ENCODE data around the gene AOPEP.

AOPEP gene

DNA sequence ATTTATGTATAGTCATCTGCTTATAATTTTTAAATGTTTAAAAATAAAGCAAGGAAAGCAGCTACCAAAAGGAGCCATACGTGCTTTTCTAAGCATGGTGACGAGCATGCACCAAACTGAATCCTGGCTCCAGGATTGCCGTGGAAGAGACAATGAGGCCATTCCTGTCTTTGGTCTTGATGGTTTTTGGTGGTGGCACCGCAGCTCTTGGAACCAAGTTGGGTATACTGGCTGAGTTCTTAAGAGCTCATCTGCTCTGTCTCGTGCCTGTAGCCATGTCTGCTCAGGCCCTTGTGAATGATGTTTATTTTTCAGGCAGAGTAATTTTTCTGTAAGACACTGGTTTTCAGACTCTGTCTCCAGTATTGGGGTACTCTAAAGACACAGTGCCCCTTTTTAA, 345.0 kb downstream of the AOPEP start:
- Histone ChIP-seq H3K9me3 (ENCODE audit: low read length) (no peaks in the 10 kb centered on the region), H4K20me1 (ENCODE audit: insufficient read depth, low read length) (no peaks in the 10 kb centered on the region), H3K9ac (ENCODE audit: low read length) (no peak overlapping the region), H3K4me2 (ENCODE audit: low read length) (no peak overlapping the region), H3K27me3 (ENCODE audit: insufficient read depth, low read length) (no peaks in the 10 kb centered on the region), H3K36me3 (ENCODE audit: insufficient read depth, low read length) (peaks cover 11% of the 10 kb centered on the region), H3K9me2 (ENCODE audit: low read depth, low read length) (no peaks in the 10 kb centered on the region), H3K4me1 (ENCODE audit: insufficient read depth, low read length, severe bottlenecking) (peaks cover 14% of the 10 kb centered on the region), H2AFZ (ENCODE audit: low read length) (no peak overlapping the region), H3F3A (ENCODE audit: insufficient read depth, low read length) (no peaks in the 10 kb centered on the region), H3K4me3 (ENCODE audit: low read depth, low read length, poor library complexity, severe bottlenecking) (no peak overlapping the region), H3K27ac (ENCODE audit: low read depth, low read length, poor library complexity, severe bottlenecking) (no peak overlapping the region), H3K79me2 (ENCODE audit: insufficient read depth, low read length) (no peaks in the 10 kb centered on the region)
- TF ChIP-seq, protein P1, sequence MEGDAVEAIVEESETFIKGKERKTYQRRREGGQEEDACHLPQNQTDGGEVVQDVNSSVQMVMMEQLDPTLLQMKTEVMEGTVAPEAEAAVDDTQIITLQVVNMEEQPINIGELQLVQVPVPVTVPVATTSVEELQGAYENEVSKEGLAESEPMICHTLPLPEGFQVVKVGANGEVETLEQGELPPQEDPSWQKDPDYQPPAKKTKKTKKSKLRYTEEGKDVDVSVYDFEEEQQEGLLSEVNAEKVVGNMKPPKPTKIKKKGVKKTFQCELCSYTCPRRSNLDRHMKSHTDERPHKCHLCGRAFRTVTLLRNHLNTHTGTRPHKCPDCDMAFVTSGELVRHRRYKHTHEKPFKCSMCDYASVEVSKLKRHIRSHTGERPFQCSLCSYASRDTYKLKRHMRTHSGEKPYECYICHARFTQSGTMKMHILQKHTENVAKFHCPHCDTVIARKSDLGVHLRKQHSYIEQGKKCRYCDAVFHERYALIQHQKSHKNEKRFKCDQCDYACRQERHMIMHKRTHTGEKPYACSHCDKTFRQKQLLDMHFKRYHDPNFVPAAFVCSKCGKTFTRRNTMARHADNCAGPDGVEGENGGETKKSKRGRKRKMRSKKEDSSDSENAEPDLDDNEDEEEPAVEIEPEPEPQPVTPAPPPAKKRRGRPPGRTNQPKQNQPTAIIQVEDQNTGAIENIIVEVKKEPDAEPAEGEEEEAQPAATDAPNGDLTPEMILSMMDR (IDR thresholded peaks at IDR 0.05; ENCODE audit: low read length): no peak
- TF ChIP-seq EZH2 (IDR thresholded peaks at IDR 0.05; ENCODE audit: borderline replicate concordance, low read length): no peak

- Histone ChIP-seq H3K4me1 (ENCODE audit: insufficient read depth, low read length, severe bottlenecking) (peaks cover 14% of the 10 kb centered on the region), H2AFZ (ENCODE audit: low read length) (no peak overlapping the region), H3K4me2 (ENCODE audit: low read length) (no peak overlapping the region), H3K9ac (ENCODE audit: low read length) (no peak overlapping the region), H3K79me2 (ENCODE audit: insufficient read depth, low read length) (no peaks in the 10 kb centered on the region), H4K20me1 (ENCODE audit: insufficient read depth, low read length) (no peaks in the 10 kb centered on the region), H3F3A (ENCODE audit: insufficient read depth, low read length) (no peaks in the 10 kb centered on the region), H3K9me2 (ENCODE audit: low read depth, low read length) (no peaks in the 10 kb centered on the region), H3K4me3 (ENCODE audit: low read depth, low read length, poor library complexity, severe bottlenecking) (no peak overlapping the region), H3K9me3 (ENCODE audit: low read length) (no peaks in the 10 kb centered on the region), H3K36me3 (ENCODE audit: insufficient read depth, low read length) (peaks cover 6% of the 10 kb centered on the region), H3K27ac (ENCODE audit: low read depth, low read length, poor library complexity, severe bottlenecking) (no peak overlapping the region), H3K27me3 (ENCODE audit: insufficient read depth, low read length) (no peaks in the 10 kb centered on the region)
- no peak for TF ChIP-seq EZH2 (IDR thresholded peaks at IDR 0.05; ENCODE audit: borderline replicate concordance, low read length)
- TF ChIP-seq, protein P1 (IDR thresholded peaks at IDR 0.05; ENCODE audit: low read length): no peak
These were observed 345.4 kb downstream of the AOPEP start for GRCh38 chr9:95071925-95072324.

GRCh38 chr9:95073042-95073607, 346.6 kb downstream of the AOPEP start:
- H3K9me2 ChIP-seq (ENCODE audit: low read depth, low read length): no peaks in the 10 kb centered on the region
- H3K4me3 ChIP-seq (ENCODE audit: low read depth, low read length, poor library complexity, severe bottlenecking): no peak overlapping the region
- H3K79me2 ChIP-seq (ENCODE audit: insufficient read depth, low read length): no peaks in the 10 kb centered on the region
- H3K27ac ChIP-seq (ENCODE audit: low read depth, low read length, poor library complexity, severe bottlenecking): no peak overlapping the region
- peaks cover 14% of the 10 kb centered on the region for H3K4me1 ChIP-seq (ENCODE audit: insufficient read depth, low read length, severe bottlenecking)
- H2AFZ ChIP-seq (ENCODE audit: low read length): no peak overlapping the region
- H3K36me3 ChIP-seq (ENCODE audit: insufficient read depth, low read length): peaks cover 1% of the 10 kb centered on the region
- no peaks in the 10 kb centered on the region for H4K20me1 ChIP-seq (ENCODE audit: insufficient read depth, low read length)
- TF ChIP-seq, protein P1 (IDR thresholded peaks at IDR 0.05; ENCODE audit: low read length): no peak
- no peak for TF ChIP-seq EZH2 (IDR thresholded peaks at IDR 0.05; ENCODE audit: borderline replicate concordance, low read length)
- no peaks in the 10 kb centered on the region for H3K27me3 ChIP-seq (ENCODE audit: insufficient read depth, low read length)
- no peaks in the 10 kb centered on the region for H3K9me3 ChIP-seq (ENCODE audit: low read length)
- H3K9ac ChIP-seq (ENCODE audit: low read length): no peak overlapping the region
- H3F3A ChIP-seq (ENCODE audit: insufficient read depth, low read length): no peaks in the 10 kb centered on the region
- H3K4me2 ChIP-seq (ENCODE audit: low read length): no peak overlapping the region

All from OCI-LY1 (cell line).